Calu3 (cell line): ENCODE results near the gene VPS26C. TPM values are rescaled to one million over a fixed set of nuclear protein-coding genes. Genes with fewer than 3 reads are reported as not detected.

Experiments used
- BruUV-seq: library from RNA; stranded (reverse); fragments of 400-500 nt; replicated peaks from 2 replicates; lab custom pipeline; 2021; lab: Mats Ljungman, UMichigan
- CTCF ChIA-PET: fragments of 300-600 bp; sonication (Branson Sonifier 250); formaldehyde crosslinking; loops from one replicate; lab custom pipeline; 2022; ENCODE audit warnings: antibody characterized with exemption; lab: Charles Lee
- DNase-seq: peaks from one replicate; pipeline ENCODE4 v3.0.0; 2022
- H3K27ac Mint-ChIP-seq: one replicate; pipeline ENCODE4 v1.8.0; 2022; ENCODE audit warnings: mixed read lengths; ENCODE audit not compliant: unreplicated experiment
- H3K27me3 Mint-ChIP-seq: one replicate; pipeline ENCODE4 v1.8.0; 2022; ENCODE audit warnings: mixed read lengths; ENCODE audit not compliant: unreplicated experiment
- H3K36me3 Mint-ChIP-seq: one replicate; pipeline ENCODE4 v1.8.0; 2022; ENCODE audit warnings: mild to moderate bottlenecking, moderate library complexity, mixed read lengths; ENCODE audit not compliant: insufficient read depth, unreplicated experiment
- H3K4me1 Mint-ChIP-seq: one replicate; pipeline ENCODE4 v1.8.0; 2022; ENCODE audit warnings: mild to moderate bottlenecking, low read depth, mixed read lengths; ENCODE audit not compliant: unreplicated experiment
- H3K4me3 Mint-ChIP-seq: one replicate; pipeline ENCODE4 v1.8.0; 2022; ENCODE audit warnings: mild to moderate bottlenecking, low read depth, moderate library complexity, mixed read lengths; ENCODE audit not compliant: unreplicated experiment
- H3K9me3 Mint-ChIP-seq: one replicate; pipeline ENCODE4 v1.8.0; 2022; ENCODE audit warnings: low read depth, mixed read lengths; ENCODE audit not compliant: unreplicated experiment
- intact Hi-C: fragments of 100-400 bp; cut with micrococcal nuclease; formaldehyde crosslinking; loops from one replicate; pipeline ENCODE4 v1.10.0; 2022; ENCODE audit not compliant: unreplicated experiment
- total RNA-seq: library from RNA; stranded (reverse); gene quantifications from 2 replicates; pipeline ENCODE4 v1.2.3, GENCODE V29; 2022
- TF ChIP-seq, protein P1 (sequence below): fragments of 200-600 bp; IDR thresholded peaks from one replicate; pipeline ENCODE4 v1.8.0; 2022; ENCODE audit warnings: antibody characterized with exemption; ENCODE audit not compliant: unreplicated experiment

Gene VPS26C
- total RNA-seq, 1 experiment from 2014 or later, result 32.3 TPM

GRCh38 chr21:37219761-37220432, 47.2 kb downstream of the VPS26C start:
- Mint-ChIP-seq H3K27me3 (no peaks in the 10 kb centered on the region), H3K4me3 (peak overlapping the region; percentile 95), H3K27ac (no peak overlapping the region), H3K4me1 (no peaks in the 10 kb centered on the region), H3K9me3 (no peaks in the 10 kb centered on the region), H3K36me3 (peaks cover 17% of the 10 kb centered on the region)
- no peak for DNase-seq
- intact Hi-C loops, result loop anchor here (2.0 kb wide), 1 partner anchor 423 kb away; no protein-coding TSS in a partner anchor
- CTCF ChIA-PET, result no interaction called here
- no TSS peak for BruUV-seq
- TF ChIP-seq, protein P1, sequence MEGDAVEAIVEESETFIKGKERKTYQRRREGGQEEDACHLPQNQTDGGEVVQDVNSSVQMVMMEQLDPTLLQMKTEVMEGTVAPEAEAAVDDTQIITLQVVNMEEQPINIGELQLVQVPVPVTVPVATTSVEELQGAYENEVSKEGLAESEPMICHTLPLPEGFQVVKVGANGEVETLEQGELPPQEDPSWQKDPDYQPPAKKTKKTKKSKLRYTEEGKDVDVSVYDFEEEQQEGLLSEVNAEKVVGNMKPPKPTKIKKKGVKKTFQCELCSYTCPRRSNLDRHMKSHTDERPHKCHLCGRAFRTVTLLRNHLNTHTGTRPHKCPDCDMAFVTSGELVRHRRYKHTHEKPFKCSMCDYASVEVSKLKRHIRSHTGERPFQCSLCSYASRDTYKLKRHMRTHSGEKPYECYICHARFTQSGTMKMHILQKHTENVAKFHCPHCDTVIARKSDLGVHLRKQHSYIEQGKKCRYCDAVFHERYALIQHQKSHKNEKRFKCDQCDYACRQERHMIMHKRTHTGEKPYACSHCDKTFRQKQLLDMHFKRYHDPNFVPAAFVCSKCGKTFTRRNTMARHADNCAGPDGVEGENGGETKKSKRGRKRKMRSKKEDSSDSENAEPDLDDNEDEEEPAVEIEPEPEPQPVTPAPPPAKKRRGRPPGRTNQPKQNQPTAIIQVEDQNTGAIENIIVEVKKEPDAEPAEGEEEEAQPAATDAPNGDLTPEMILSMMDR, result no peak

DNA sequence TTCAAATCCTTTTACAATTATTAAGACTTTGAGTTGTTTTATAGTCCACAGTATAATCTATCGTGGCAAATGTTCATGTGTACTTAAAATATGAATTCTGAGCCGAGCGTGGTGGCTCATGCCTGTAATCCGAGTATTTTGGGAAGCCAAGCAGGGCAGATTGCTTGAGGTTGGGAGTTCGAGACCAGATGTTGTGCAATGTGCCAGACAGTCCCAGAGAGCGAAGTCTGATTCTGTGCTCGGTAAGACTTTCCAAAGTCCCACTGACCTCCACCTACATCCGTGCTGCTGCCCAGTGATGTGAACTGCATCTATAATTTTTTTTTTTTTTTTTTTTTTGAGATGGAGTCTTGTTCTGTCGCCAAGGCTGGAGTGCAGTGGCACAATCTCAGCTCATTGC, 52.2 kb downstream of the VPS26C start:
- no peak for DNase-seq
- Mint-ChIP-seq H3K4me1 (no peaks in the 10 kb centered on the region), H3K27me3 (no peaks in the 10 kb centered on the region), H3K27ac (no peak overlapping the region), H3K36me3 (peaks cover under 1% of the 10 kb centered on the region), H3K9me3 (no peaks in the 10 kb centered on the region), H3K4me3 (no peak overlapping the region)
- BruUV-seq, result no TSS peak
- CTCF ChIA-PET, result no interaction called here
- intact Hi-C loops, result no loop called here
- TF ChIP-seq, protein P1, result no peak

GRCh38 chr21:37210799-37211198, 56.3 kb downstream of the VPS26C start:
- no peak for DNase-seq
- Mint-ChIP-seq H3K36me3 (peaks cover 13% of the 10 kb centered on the region), H3K9me3 (no peaks in the 10 kb centered on the region), H3K4me1 (peaks cover 9% of the 10 kb centered on the region), H3K4me3 (no peak overlapping the region), H3K27ac (no peak overlapping the region), H3K27me3 (no peaks in the 10 kb centered on the region)
- BruUV-seq, result no TSS peak
- intact Hi-C loops, result no loop called here
- CTCF ChIA-PET, result no interaction called here
- TF ChIP-seq, protein P1, result no peak

GRCh38 chr21:37210130-37210529, 57.0 kb downstream of the VPS26C start:
- DNase-seq, result no peak
- Mint-ChIP-seq H3K27ac (no peak overlapping the region), H3K9me3 (no peaks in the 10 kb centered on the region), H3K4me1 (peaks cover 9% of the 10 kb centered on the region), H3K36me3 (peaks cover 13% of the 10 kb centered on the region), H3K27me3 (no peaks in the 10 kb centered on the region), H3K4me3 (no peak overlapping the region)
- BruUV-seq, result no TSS peak
- intact Hi-C loops, result no loop called here
- TF ChIP-seq, protein P1, result no peak
- CTCF ChIA-PET, result no interaction called here
